ENCODE measurements around the gene UVRAG.
"Not testable (repeated sequence)": the region's sequence is repeated elsewhere in the genome, so short reads cannot be mapped to it uniquely, and the experiment has no call there.

UVRAG gene

GRCh38 chr11:76048763-76049162 lies 233.8 kb downstream of the UVRAG start:
- in situ Hi-C loops (cut with HindIII; ENCODE audit: low sequenced_read_pairs): loop anchor here (5.0 kb wide), 1 partner anchor 51 kb away; no protein-coding TSS in a partner anchor

DNA sequence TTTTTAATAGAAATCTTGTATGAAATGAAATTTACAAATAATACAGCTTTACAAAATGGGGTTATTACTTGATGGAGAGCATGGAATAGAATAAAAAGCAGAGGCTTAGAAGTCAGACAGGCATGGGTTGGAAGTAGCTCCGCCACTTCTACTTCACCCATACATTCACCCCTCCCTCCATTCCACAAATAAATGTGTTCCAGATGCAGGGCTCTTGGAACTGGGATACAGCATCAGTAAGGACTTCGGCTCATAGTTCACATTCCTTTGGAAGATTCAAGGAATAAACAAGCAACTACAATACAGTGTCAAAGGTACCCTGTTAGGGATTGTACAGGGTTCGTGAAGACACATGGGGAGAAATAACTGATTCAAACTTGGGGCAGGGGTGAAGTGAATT lies 234.5 kb downstream of the UVRAG start:
- in situ Hi-C loops (cut with HindIII; ENCODE audit: low sequenced_read_pairs): loop anchor here (5.0 kb wide), 1 partner anchor 52 kb away; no protein-coding TSS in a partner anchor

DNA sequence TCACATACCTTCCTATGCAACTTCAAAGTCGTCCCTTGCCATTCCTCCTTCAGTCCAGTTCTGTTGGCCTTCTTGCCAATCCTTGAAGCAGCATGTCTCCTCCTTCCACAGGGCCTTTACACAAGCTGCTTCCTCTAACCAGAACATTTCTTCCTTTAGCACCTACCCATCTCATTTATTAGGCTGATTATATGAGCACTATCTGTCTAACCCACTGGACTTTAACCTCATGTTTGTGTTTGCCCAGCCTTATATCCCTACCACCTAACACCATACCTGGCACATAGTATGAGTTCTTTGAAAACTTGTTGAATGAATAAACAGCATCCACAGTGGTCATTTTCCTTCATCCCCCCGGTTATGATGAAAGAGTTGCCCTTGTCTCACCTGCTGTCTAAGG lies 236.9 kb downstream of the UVRAG start:
- in situ Hi-C loops (cut with HindIII; ENCODE audit: low sequenced_read_pairs): no loop called here

DNA sequence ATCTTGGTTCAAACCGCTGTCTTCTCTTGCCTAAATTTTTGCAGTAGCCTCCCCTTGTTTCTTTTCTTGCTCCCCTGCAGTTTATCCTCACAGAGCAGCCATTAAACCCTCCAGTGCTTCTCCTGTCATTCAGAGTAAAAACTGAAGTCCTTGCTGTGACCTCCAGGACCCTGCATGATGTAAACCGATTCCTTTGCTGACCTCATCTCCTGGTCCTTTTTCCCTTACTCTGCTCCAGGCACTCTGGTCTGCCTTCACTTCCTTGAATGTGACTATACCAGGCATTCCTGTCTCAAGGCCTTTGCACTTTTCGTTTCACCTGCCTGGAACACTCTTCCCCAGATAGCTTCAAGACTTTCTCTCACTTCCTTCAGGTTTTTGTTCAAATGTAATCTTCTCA lies 239.3 kb downstream of the UVRAG start:
- in situ Hi-C loops (cut with HindIII; ENCODE audit: low sequenced_read_pairs): no loop called here

DNA sequence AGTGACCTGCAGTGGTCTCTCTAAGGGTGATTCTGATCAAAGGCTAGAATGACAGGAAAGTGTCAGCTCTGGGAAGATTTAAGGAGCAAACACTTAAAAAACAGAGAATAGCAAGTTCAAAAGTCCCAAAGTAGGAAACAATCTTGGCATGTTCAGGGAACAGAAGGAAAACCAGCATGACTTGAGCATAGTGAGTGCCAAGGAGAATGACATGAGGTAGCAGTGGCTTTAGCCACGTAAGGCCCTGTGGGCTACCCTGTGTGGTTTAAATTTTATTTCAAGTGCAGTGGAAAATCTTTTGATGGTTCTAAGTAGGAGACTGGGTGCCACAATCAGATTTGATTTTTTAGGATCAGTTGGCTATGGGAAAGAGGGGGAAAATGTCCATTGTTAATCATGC lies 241.9 kb downstream of the UVRAG start:
- in situ Hi-C loops (cut with HindIII; ENCODE audit: low sequenced_read_pairs): no loop called here

- in situ Hi-C loops (cut with HindIII; ENCODE audit: low sequenced_read_pairs): loop anchor here (5.0 kb wide), 1 partner anchor 42 kb away; no protein-coding TSS in a partner anchor
Observed at GRCh38 chr11:76060475-76061036, 245.5 kb downstream of the UVRAG start.

GRCh38 chr11:76062733-76063132 lies 247.7 kb downstream of the UVRAG start:
- in situ Hi-C loops (cut with HindIII; ENCODE audit: low sequenced_read_pairs): loop anchor here (5.0 kb wide), 1 partner anchor 40 kb away; no protein-coding TSS in a partner anchor

- in situ Hi-C loops (cut with HindIII; ENCODE audit: low sequenced_read_pairs): loop anchor here (5.0 kb wide), 1 partner anchor 38 kb away; no protein-coding TSS in a partner anchor
Observed at GRCh38 chr11:76064192-76064591, 249.2 kb downstream of the UVRAG start.

DNA sequence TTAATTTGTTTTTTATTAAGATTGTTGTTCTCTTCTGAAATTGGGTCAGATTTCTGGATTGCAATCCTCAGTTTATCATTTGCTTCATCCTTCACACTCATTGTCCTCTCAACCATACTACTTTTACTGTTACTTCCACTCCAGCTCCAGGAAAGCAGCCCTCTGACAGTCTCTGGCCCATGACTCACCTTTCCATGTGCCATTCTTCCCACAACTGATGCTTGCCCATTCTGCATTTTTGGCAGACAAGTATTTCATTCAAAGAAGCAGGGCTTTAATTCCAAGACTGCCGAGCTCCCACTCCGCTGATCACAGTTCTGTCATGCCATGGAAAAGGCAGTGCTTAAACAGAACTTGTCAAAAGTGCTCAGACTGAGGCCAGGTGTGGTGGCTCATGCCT lies 252.1 kb downstream of the UVRAG start:
- in situ Hi-C loops (cut with HindIII; ENCODE audit: low sequenced_read_pairs): no loop called here

- in situ Hi-C loops (cut with HindIII; ENCODE audit: low sequenced_read_pairs): no loop called here
Observed at GRCh38 chr11:76069001-76069400, 254.0 kb downstream of the UVRAG start.

GRCh38 chr11:76071090-76071489 lies 256.1 kb downstream of the UVRAG start:
- in situ Hi-C loops (cut with HindIII; ENCODE audit: low sequenced_read_pairs): no loop called here

DNA sequence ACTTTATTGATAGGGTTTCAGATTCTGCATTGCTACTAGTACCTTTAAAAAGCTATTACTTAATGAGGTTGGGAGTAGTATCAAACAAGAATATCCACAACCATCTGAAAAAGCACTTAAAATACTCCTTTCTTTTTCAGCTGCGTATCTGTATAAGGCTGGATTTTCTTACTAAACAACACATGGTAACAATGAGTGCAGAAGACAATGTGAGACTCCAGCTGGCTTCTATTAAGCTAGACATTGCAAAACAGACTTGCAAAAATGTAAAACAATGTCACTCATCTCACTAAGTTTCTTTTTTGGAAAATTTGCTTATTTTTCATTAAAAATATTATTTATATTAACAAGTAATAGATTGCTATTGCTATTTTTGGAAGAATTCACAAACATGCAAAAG lies 258.7 kb downstream of the UVRAG start:
- in situ Hi-C loops (cut with HindIII; ENCODE audit: low sequenced_read_pairs): no loop called here

- in situ Hi-C loops (cut with HindIII; ENCODE audit: low sequenced_read_pairs): no loop called here
Observed at GRCh38 chr11:76074148-76075095, 259.4 kb downstream of the UVRAG start.

GRCh38 chr11:76075716-76076115 lies 260.7 kb downstream of the UVRAG start:
- in situ Hi-C loops (cut with HindIII; ENCODE audit: low sequenced_read_pairs): no loop called here

DNA sequence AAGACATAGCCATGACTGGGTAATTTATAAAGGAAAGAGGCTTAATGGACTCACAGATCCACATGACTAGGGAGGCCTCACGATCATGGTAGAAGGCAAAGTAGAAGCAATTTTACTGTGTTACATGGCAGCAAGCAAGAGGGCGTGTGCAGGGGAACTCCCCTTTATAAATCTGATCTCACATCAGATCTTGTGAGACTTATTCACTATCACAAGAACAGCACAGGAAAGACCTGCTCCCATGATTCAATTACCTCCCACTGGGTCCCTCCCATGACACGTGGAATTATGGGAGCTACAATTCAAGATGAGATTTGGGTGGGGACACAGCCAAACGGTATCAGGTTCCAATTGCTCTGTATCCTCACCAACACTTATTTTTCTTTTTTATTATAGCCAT lies 261.2 kb downstream of the UVRAG start:
- in situ Hi-C loops (cut with HindIII; ENCODE audit: low sequenced_read_pairs): not testable (repeated sequence)

- in situ Hi-C loops (cut with HindIII; ENCODE audit: low sequenced_read_pairs): no loop called here
Observed at GRCh38 chr11:76076749-76077148, 261.7 kb downstream of the UVRAG start.

DNA sequence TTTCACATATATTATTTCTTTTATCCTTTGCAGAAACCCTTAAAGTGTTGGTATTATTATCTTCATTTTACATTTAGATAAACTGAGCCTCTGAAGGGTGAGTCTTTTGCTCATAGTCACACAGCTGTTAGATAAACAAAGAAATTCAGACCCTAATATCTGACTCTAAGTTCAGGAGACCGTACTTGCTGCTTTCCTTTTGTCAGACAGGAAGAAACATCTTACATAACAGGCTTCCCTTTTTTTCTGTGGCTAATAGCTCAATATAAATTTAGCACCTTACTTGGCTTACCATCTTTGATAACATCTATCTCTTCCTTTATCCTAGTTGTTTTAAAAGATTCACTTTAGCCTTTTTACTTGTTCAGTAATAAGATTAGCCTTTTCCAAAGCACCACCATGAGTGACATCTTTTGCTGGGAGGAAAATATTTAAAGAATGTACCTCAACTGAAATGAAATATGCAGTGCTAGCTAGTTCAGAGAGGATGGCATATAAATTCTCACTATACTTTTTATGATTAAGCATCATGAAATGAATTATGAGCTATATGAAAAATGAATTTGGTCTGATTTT lies 262.7 kb downstream of the UVRAG start:
- in situ Hi-C loops (cut with HindIII; ENCODE audit: low sequenced_read_pairs): no loop called here

DNA sequence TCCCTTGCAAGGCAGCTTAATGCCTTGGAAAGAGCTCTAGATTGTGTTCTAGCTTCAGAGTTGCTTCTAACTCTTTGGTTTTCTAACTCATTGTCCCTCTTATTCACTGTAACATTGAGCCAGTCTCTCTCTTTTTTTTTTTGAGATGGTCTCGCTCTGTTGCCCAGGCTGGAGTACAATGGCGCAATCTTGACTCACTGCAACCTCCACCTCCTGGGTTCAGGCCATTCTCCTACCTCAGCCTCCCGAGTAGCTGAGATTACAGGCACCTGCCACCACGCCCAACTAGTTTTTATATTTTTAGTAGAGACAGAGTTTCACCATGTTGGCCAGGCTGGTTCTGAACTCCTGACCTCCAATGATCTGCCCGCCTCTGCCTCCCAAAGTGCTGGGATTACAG lies 266.1 kb downstream of the UVRAG start:
- in situ Hi-C loops (cut with HindIII; ENCODE audit: low sequenced_read_pairs): not testable (repeated sequence)

DNA sequence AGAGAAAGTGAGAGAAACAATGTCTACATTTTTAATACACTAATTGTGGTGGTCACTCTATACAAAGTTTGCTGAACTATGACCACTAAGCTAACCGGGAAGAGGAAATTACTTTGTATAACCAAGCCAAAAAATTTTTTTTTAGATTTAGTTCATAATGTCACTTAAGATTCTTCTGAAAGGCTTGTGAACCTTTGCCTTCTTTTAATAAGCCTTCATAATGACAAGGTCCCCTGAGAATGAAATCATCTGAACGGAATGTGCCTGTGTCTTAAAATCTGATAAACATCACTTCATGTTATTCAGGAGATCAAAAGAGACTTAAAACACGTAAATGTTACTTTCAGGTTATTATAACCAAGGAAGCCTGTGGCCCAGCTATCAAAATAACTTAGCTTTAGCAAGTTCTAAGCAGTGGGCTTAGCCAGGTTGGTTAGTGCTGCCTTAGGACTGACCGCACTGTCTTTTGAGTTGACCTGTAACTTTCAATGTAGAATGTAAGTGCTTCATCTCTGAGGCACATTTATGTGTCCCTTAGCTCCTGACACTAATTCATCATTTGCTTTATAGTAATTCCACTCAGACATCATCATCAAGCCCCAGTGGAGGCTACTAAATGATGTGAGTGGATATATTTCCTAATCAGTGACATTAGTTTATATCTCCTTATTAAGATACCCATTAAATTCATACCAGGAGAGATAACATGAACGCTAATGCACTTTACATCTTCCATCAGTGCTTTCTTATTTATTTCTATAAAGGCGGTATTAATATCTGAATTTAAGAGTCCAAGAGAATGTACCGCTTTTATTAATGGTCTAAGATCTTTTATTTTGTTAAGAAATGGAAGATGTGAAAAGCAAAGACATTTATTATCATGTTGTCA lies 268.8 kb downstream of the UVRAG start:
- in situ Hi-C loops (cut with HindIII; ENCODE audit: low sequenced_read_pairs): no loop called here

DNA sequence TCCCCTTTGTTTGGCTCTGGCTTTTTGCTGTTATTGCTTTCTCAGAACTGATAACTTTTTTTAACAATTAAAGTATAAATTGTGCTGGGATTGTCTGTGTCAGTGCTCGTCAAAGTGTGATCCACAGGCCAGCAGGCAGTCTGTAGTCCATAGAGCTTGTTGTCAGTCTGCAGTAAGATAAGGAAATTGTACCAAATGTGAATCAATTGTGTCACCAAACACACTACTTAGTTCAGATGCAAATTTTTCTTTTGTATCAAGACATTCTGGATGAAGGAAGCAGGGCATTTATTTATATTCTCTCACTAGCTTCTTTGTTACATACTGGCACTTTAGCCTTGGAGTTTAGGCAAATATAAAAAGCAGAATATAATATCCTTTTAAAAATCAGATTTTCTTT lies 270.3 kb downstream of the UVRAG start:
- in situ Hi-C loops (cut with HindIII; ENCODE audit: low sequenced_read_pairs): no loop called here

Data from endothelial cell of hepatic sinusoid (primary cell).